Lung (tissue), 12 donors: ENCODE measurements around the gene ABCC6. TPM values are rescaled to one million over a fixed set of nuclear protein-coding genes. Genes with fewer than 3 reads are reported as not detected.

ENCODE experiments used
- ATAC-seq: fragments of 200-7000 bp; cut with Tn5 transposase; one replicate; pipeline ENCODE4 v1.9.1; 2020; ENCODE audit warnings: moderate number of reproducible peaks; ENCODE audit not compliant: insufficient read depth, low FRiP score
- DNase-seq, 3 donors: peaks; one replicate each; pipeline ENCODE4 v3.0.0-alpha.2; 2013 to 2017
- H3K27ac ChIP-seq, 2 donors: one replicate each; pipeline ENCODE4 v1.5.1; 2013; ENCODE audit warnings: mild to moderate bottlenecking in 2 of 2, moderate library complexity in 2 of 2, control low read depth in 1 of 2, inconsistent platforms in 1 of 2, low read depth in 1 of 2, low read length in 1 of 2
- H3K27me3 ChIP-seq, 3 donors: one replicate each; pipeline ENCODE4 v1.5.1; 2013; ENCODE audit warnings: low read length in 2 of 3; ENCODE audit not compliant: control insufficient read depth in 3 of 3, insufficient read depth in 3 of 3
- H3K36me3 ChIP-seq, 4 donors: one replicate each; pipeline ENCODE4 v1.5.1; 2013; ENCODE audit warnings: low read length in 4 of 4, mild to moderate bottlenecking in 1 of 4, moderate library complexity in 1 of 4; ENCODE audit not compliant: control insufficient read depth in 4 of 4, insufficient read depth in 4 of 4
- H3K4me1 ChIP-seq, 5 donors: one replicate each; pipeline ENCODE4 v1.5.1; 2013; ENCODE audit warnings: low read length in 5 of 5, mild to moderate bottlenecking in 2 of 5, moderate library complexity in 1 of 5; ENCODE audit not compliant: control insufficient read depth in 5 of 5, insufficient read depth in 5 of 5
- H3K4me3 ChIP-seq: one replicate; pipeline ENCODE4 v1.5.1; 2013; ENCODE audit warnings: mild to moderate bottlenecking, control low read depth, moderate library complexity
- H3K9ac ChIP-seq, 2 donors: one replicate each; pipeline ENCODE4 v1.5.1; 2013; ENCODE audit warnings: low read length in 2 of 2, control low read depth in 1 of 2; ENCODE audit not compliant: insufficient read depth in 1 of 2
- H3K9me3 ChIP-seq, 4 donors: one replicate each; pipeline ENCODE4 v1.5.1; 2013; ENCODE audit warnings: low read length in 3 of 4, mild to moderate bottlenecking in 1 of 4, moderate library complexity in 1 of 4; ENCODE audit not compliant: control insufficient read depth in 4 of 4, insufficient read depth in 3 of 4
- WGBS, 2 donors: extraction: QIAGEN DNeasy Blood & Tissue Kit; methylation state at CpG; one replicate each; pipeline ENCODE4 v1.1.7; 2013; 5-methylcytosine and 5-hydroxymethylcytosine counted together
- polyA plus RNA-seq, 2 donors: library from polyadenylated mRNA; stranded (reverse); fragments of 200-250 nt; gene quantifications; one replicate each; pipeline ENCODE4 v1.2.1, GENCODE V29; 2013
- total RNA-seq, 2 donors: library from RNA; depleted of rRNA in 1 of 2; stranded (reverse); fragments of >200 nt in 1 of 2; gene quantifications; one replicate each; pipeline ENCODE4 v1.2.1, GENCODE V29; 2014 to 2021
- TF ChIP-seq, protein P1 (sequence below): IDR thresholded peaks from 2 replicates; pipeline ENCODE4 v1.5.1; 2012; ENCODE audit warnings: mild to moderate bottlenecking; ENCODE audit errors: control extremely low read depth, extremely low read depth
- donor health status: control.
- donor health status: control.
- donor health status: Bipolar disorder and iron deficiency.
- donor health status: healthy.
- donor health status: DM: yes; HTN: yes; CAD: no.

Gene ABCC6
- total and polyA plus RNA-seq, 4 donors: 10.0 to 37.0 (median 23.9) TPM

GRCh38 chr16:16197966-16198365, 25.3 kb downstream of the ABCC6 start:
- ATAC-seq (no peak), DNase-seq (no peak)
- Histone ChIP-seq H3K9me3 (no peaks in the 10 kb centered on the region), H3K27ac (no peak overlapping the region), H3K27me3 (no peaks in the 10 kb centered on the region), H3K4me1 (peaks cover 0 to 2% (median 0%) of the 10 kb centered on the region in 5 donors), H3K36me3 (peaks cover 0 to 4% (median 0%) of the 10 kb centered on the region in 4 donors), H3K9ac (no peak overlapping the region), H3K4me3 (no peak overlapping the region)
- 80 to 83% methylated on average over 17 of the region's 17 CpGs for WGBS, 2 donors
- TF ChIP-seq, protein P1, sequence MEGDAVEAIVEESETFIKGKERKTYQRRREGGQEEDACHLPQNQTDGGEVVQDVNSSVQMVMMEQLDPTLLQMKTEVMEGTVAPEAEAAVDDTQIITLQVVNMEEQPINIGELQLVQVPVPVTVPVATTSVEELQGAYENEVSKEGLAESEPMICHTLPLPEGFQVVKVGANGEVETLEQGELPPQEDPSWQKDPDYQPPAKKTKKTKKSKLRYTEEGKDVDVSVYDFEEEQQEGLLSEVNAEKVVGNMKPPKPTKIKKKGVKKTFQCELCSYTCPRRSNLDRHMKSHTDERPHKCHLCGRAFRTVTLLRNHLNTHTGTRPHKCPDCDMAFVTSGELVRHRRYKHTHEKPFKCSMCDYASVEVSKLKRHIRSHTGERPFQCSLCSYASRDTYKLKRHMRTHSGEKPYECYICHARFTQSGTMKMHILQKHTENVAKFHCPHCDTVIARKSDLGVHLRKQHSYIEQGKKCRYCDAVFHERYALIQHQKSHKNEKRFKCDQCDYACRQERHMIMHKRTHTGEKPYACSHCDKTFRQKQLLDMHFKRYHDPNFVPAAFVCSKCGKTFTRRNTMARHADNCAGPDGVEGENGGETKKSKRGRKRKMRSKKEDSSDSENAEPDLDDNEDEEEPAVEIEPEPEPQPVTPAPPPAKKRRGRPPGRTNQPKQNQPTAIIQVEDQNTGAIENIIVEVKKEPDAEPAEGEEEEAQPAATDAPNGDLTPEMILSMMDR: no peak

DNA sequence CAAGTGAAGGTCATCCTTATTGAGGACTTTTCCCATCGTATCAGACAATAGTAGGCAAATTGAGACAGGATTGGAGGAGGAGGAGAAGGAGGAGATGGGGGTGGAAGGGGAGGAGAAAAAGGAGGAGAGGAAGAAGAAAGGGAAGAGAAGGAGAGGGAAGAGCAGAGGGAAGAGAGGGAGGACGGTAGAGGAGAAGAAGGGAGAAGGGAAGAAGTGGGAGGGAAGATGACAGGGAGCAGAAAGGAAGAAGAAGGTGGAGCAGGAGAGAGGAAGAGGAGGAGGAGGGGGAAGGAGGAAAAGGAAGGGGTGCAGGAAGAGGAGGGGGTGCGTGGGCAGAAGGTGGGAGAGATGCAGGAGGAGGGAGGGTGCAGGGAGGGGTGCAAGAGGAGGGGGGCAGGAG, 26.0 kb downstream of the ABCC6 start:
- Histone ChIP-seq H3K9ac (no peak overlapping the region), H3K4me1 (peaks cover 0 to 2% (median 0%) of the 10 kb centered on the region in 5 donors), H3K9me3 (no peaks in the 10 kb centered on the region), H3K36me3 (peaks cover 0 to 4% (median 0%) of the 10 kb centered on the region in 4 donors), H3K4me3 (no peak overlapping the region), H3K27ac (no peak overlapping the region), H3K27me3 (no peaks in the 10 kb centered on the region)
- TF ChIP-seq, protein P1: no peak
- DNase-seq (no peak), ATAC-seq (no peak)
- WGBS, 2 donors: 37 to 42% methylated on average over 3 of the region's 3 CpGs

DNA sequence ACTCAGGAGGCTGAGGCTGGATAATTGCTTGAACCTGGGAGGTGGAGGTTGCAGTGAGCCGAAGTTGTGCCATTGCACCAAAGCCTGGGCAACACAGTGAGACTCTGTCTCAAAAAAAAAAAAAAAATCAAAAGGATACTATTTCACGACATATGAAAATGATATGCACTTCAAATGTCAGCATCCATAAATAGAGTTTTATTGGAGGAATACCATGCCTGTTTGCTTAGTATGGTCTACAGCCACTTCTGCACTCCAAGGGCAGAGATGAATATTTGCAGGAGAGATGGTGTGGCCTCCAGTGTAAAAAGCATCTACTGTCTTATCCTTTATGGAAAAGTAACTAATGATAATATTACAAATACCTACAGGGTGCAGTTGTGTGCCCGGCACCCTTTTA, 27.2 kb downstream of the ABCC6 start:
- Histone ChIP-seq H3K27me3 (no peaks in the 10 kb centered on the region), H3K27ac (no peak overlapping the region), H3K36me3 (peaks cover 0 to 4% (median 0%) of the 10 kb centered on the region in 4 donors), H3K9me3 (no peaks in the 10 kb centered on the region), H3K9ac (no peak overlapping the region), H3K4me3 (no peak overlapping the region), H3K4me1 (peaks cover 0 to 5% (median 0%) of the 10 kb centered on the region in 5 donors)
- DNase-seq: no peak
- ATAC-seq: no peak
- TF ChIP-seq, protein P1: no peak
- WGBS, 2 donors: 77 to 92% methylated on average over 3 of the region's 3 CpGs
